CD14-positive monocyte (primary cell): ENCODE results near the gene TOR4A. TPM values are rescaled to one million over a fixed set of nuclear protein-coding genes. Genes with fewer than 3 reads are reported as not detected.

Experiments
- DNase-seq, 3 donors: peaks; one replicate each; pipeline ENCODE4 v3.0.0-alpha.2; 2011 to 2022
- H2AFZ ChIP-seq: 2 replicates; pipeline ENCODE4 v1.6.0; 2012; ENCODE audit warnings: mild to moderate bottlenecking, low read depth, low read length, inconsistent platforms; ENCODE audit not compliant: insufficient read depth, poor library complexity, severe bottlenecking
- H3K27ac ChIP-seq, 2 donors: 1 replicate in 1 of 2; 2 replicates in 1 of 2; pipeline ENCODE4 v1.5.1; 2012 to 2013; ENCODE audit warnings: low read length in 2 of 2, control low read depth in 1 of 2, inconsistent platforms in 1 of 2, low read depth in 1 of 2, mild to moderate bottlenecking in 1 of 2
- H3K27me3 ChIP-seq, 2 donors: one replicate each; pipeline versions ENCODE4 v1.6.0 to v1.6.1; 2011 to 2013; ENCODE audit warnings: low read length in 2 of 2; ENCODE audit not compliant: control insufficient read depth in 2 of 2, insufficient read depth in 2 of 2
- H3K36me3 ChIP-seq, 2 donors: replicated peaks in 1 of 2; 1 replicate in 1 of 2; 2 replicates in 1 of 2; pipeline versions ENCODE4 v1.5.1 to v1.6.1; 2012 to 2013; ENCODE audit warnings: low read length in 2 of 2, control low read depth in 1 of 2, inconsistent platforms in 1 of 2, mild to moderate bottlenecking in 1 of 2; ENCODE audit not compliant: insufficient read depth in 2 of 2, control insufficient read depth in 1 of 2
- H3K4me1 ChIP-seq, 2 donors: 1 replicate in 1 of 2; 2 replicates in 1 of 2; pipeline versions ENCODE4 v1.5.1 to v1.6.1; 2012 to 2013; ENCODE audit warnings: low read length in 2 of 2, control low read depth in 1 of 2, inconsistent platforms in 1 of 2, mild to moderate bottlenecking in 1 of 2, moderate library complexity in 1 of 2; ENCODE audit not compliant: insufficient read depth in 2 of 2, control insufficient read depth in 1 of 2
- H3K4me2 ChIP-seq: replicated peaks from 2 replicates; pipeline ENCODE3; 2012; ENCODE audit warnings: low read length, moderate library complexity, mild to moderate bottlenecking; ENCODE audit not compliant: poor library complexity, severe bottlenecking; ENCODE audit errors: extremely low read depth
- H3K4me3 ChIP-seq, 3 experiments: fragments of 200-600 bp in 1 of 3; sonication (generic) in 1 of 3; replicated peaks in 1 of 3; 1 replicate in 2 of 3; 2 replicates in 1 of 3; pipeline ENCODE4 v1.5.1; 2011 to 2013; ENCODE audit warnings: low read length in 3 of 3, mild to moderate bottlenecking in 3 of 3, control low read depth in 2 of 3, low read depth in 2 of 3, inconsistent platforms in 1 of 3, moderate library complexity in 1 of 3
- H3K79me2 ChIP-seq: 2 replicates; pipeline ENCODE4 v1.6.0; 2012; ENCODE audit warnings: mild to moderate bottlenecking, control low read depth, inconsistent platforms, low read length, moderate library complexity; ENCODE audit not compliant: insufficient read depth
- H3K9ac ChIP-seq: 2 replicates; pipeline ENCODE4 v1.6.0; 2017; ENCODE audit warnings: low read length, mild to moderate bottlenecking; ENCODE audit not compliant: insufficient read depth, poor library complexity, severe bottlenecking
- H3K9me3 ChIP-seq, 2 donors: replicated peaks in 1 of 2; 1 replicate in 1 of 2; 2 replicates in 1 of 2; pipeline versions ENCODE4 v1.5.1 to v1.6.1; 2012 to 2013; ENCODE audit warnings: low read length in 2 of 2, control low read depth in 1 of 2; ENCODE audit not compliant: control insufficient read depth in 1 of 2, insufficient read depth in 1 of 2
- H4K20me1 ChIP-seq: 2 replicates; pipeline ENCODE4 v1.6.0; 2012; ENCODE audit warnings: mild to moderate bottlenecking, low read length, control low read depth, moderate library complexity; ENCODE audit not compliant: insufficient read depth
- H3K27ac Mint-ChIP-seq, 7 donors: one replicate each; pipeline ENCODE4 v1.8.0; 2020; ENCODE audit warnings: mild to moderate bottlenecking in 7 of 7, mixed read lengths in 7 of 7, moderate library complexity in 6 of 7, inconsistent platforms in 2 of 7
- H3K27me3 Mint-ChIP-seq, 3 donors: one replicate each; pipeline ENCODE4 v1.8.0; 2021 to 2022; ENCODE audit warnings: low read depth in 3 of 3, mild to moderate bottlenecking in 3 of 3, mixed read lengths in 3 of 3, moderate library complexity in 3 of 3, inconsistent platforms in 1 of 3
- H3K36me3 Mint-ChIP-seq, 2 donors: one replicate each; pipeline ENCODE4 v1.8.0; 2020; ENCODE audit warnings: mixed read lengths in 2 of 2, inconsistent platforms in 1 of 2, mild to moderate bottlenecking in 1 of 2
- H3K4me1 Mint-ChIP-seq: one replicate; pipeline ENCODE4 v1.8.0; 2020; ENCODE audit warnings: mild to moderate bottlenecking, mixed read lengths
- H3K4me3 Mint-ChIP-seq, 2 donors: one replicate each; pipeline ENCODE4 v1.8.0; 2020; ENCODE audit warnings: mild to moderate bottlenecking in 2 of 2, mixed read lengths in 2 of 2, moderate library complexity in 1 of 2
- H3K9me3 Mint-ChIP-seq, 7 donors: one replicate each; pipeline ENCODE4 v1.8.0; 2020 to 2022; ENCODE audit warnings: mixed read lengths in 7 of 7, mild to moderate bottlenecking in 6 of 7, moderate library complexity in 6 of 7, inconsistent platforms in 2 of 7
- CTCF ChIP-seq: fragments of 200-600 bp; IDR thresholded peaks from one replicate; pipeline ENCODE4 v1.8.0; 2022; ENCODE audit warnings: antibody characterized with exemption, mild to moderate bottlenecking
- WGBS: methylation state at CpG from one replicate; pipeline ENCODE4 v1.1.5; 2013; ENCODE audit warnings: missing lambda C conversion rate; ENCODE audit not compliant: insufficient coverage; 5-methylcytosine and 5-hydroxymethylcytosine counted together
- intact Hi-C, 2 donors: fragments of 100-400 bp; cut with micrococcal nuclease; formaldehyde crosslinking; loops; one replicate each; pipeline versions ENCODE4 v1.15.0 to v1.15.1; 2023
- polyA plus RNA-seq, 3 donors: library from polyadenylated mRNA; depleted of rRNA in 1 of 3; unstranded in 2 of 3; stranded (reverse) in 1 of 3; fragments of 300-500 nt in 2 of 3; fragments of >200 nt in 1 of 3; fragmentation: Illumina TruSeq in 2 of 3; gene quantifications; 1 replicate in 2 of 3; 2 replicates in 1 of 3; pipeline ENCODE4 v1.2.3, GENCODE V29; 2012 to 2021

Gene TOR4A
- polyA plus RNA-seq, 3 donors: 13.7 to 17.6 (median 15.4) TPM

- peaks cover 17% of the 10 kb centered on the region for H3K79me2 ChIP-seq
- TF ChIP-seq CTCF: no peak
- no peak for DNase-seq
- Mint-ChIP-seq H3K27ac (peak overlapping the region in 1 of 7 donors; percentile 70), H3K4me1 (peaks cover 23% of the 10 kb centered on the region), H3K4me3 (no peak overlapping the region), H3K36me3 (no peaks in the 10 kb centered on the region), H3K9me3 (peaks cover 0 to 2% (median 0%) of the 10 kb centered on the region in 7 donors), H3K27me3 (peaks cover 2 to 23% (median 8%) of the 10 kb centered on the region in 3 donors)
- intact Hi-C loops: loop anchor here in 1 of 2 donors (5.0 kb wide), 2 partner anchors 48 to 113 kb away; partner anchors contain the start of genes ANAPC2 and SSNA1
- no peaks in the 10 kb centered on the region for H3K36me3 ChIP-seq
- peak overlapping the region; percentile 51 for H3K4me2 ChIP-seq
- H3K9me3 ChIP-seq: no peaks in the 10 kb centered on the region
- 74% methylated on average over 31 of the region's 35 CpGs for WGBS
- no peak overlapping the region for H2AFZ ChIP-seq
- H3K9ac ChIP-seq: no peak overlapping the region
- H4K20me1 ChIP-seq: no peaks in the 10 kb centered on the region
- H3K4me1 ChIP-seq: peaks cover 31 to 37% of the 10 kb centered on the region in 2 donors
- no peak overlapping the region for H3K4me3 ChIP-seq
- H3K27me3 ChIP-seq: no peaks in the 10 kb centered on the region
- no peak overlapping the region for H3K27ac ChIP-seq
Measured at GRCh38 chr9:137235424-137236237, 41.9 kb upstream of the TOR4A start.

- Histone ChIP-seq H3K9ac (no peak overlapping the region), H2AFZ (peak overlapping the region; percentile 50), H3K36me3 (no peaks in the 10 kb centered on the region), H4K20me1 (no peaks in the 10 kb centered on the region), H3K4me3 (no peak overlapping the region), H3K79me2 (peaks cover 17% of the 10 kb centered on the region), H3K27me3 (no peaks in the 10 kb centered on the region), H3K4me1 (peaks cover 31 to 37% of the 10 kb centered on the region in 2 donors), H3K27ac (no peak overlapping the region), H3K4me2 (peak overlapping the region; percentile 51), H3K9me3 (no peaks in the 10 kb centered on the region)
- peak; percentile 79 to 87 (median 85) for DNase-seq
- H3K27me3 Mint-ChIP-seq: peaks cover 2 to 22% (median 8%) of the 10 kb centered on the region in 3 donors
- peaks cover 0 to 5% (median 0%) of the 10 kb centered on the region in 7 donors for H3K9me3 Mint-ChIP-seq
- peaks cover 23% of the 10 kb centered on the region for H3K4me1 Mint-ChIP-seq
- H3K27ac Mint-ChIP-seq: peak overlapping the region in 1 of 7 donors; percentile 50
- intact Hi-C loops: loop anchor here in 1 of 2 donors (5.0 kb wide), 2 partner anchors 49 to 114 kb away; partner anchors contain the start of genes ANAPC2 and SSNA1
- WGBS: 7% methylated on average over 25 of the region's 31 CpGs
- TF ChIP-seq CTCF: peak; percentile 99
- no peaks in the 10 kb centered on the region for H3K36me3 Mint-ChIP-seq
- H3K4me3 Mint-ChIP-seq: no peak overlapping the region
Measured at GRCh38 chr9:137236238-137236935, 41.1 kb upstream of the TOR4A start.
